Subcutaneous preadipocyte (primary cell): ENCODE data around the gene STXBP5L. TPM values are rescaled to one million over a fixed set of nuclear protein-coding genes. Genes with fewer than 3 reads are reported as not detected.

Experiments
- small RNA-seq: library from RNA; depleted of rRNA; stranded (forward); fragments of <200 nt; gene quantifications from one replicate; pipeline ENCODE3, GENCODE V24; 2012
- total RNA-seq: library from RNA; depleted of rRNA; stranded (reverse); fragments of >200 nt; gene quantifications from 2 replicates; pipeline ENCODE4 v1.2.3, GENCODE V29; 2012

Gene STXBP5L
- not detected in 2 replicates for total RNA-seq

GRCh38 chr3:120908030-120908794 lies at the start of gene STXBP5L:
Gene STXBP5L, plus strand, starts transcription at chr3:120908205. Its CDS starts 1,374 bp downstream, at chr3:120909579.

Small RNA genes lying within 50 kb of the gene (small RNA-seq; reads per million reads assigned to genes)
- not detected for gene MIR5682

Other genes starting within 250 kb of the STXBP5L start
- 0.20 TPM in 1 of 2 replicates, not detected in the other for gene HGD, start 226.0 kb upstream of the STXBP5L start, total RNA-seq
- 12.5 and 14.7 TPM in 2 replicates for gene RABL3, start 165.7 kb upstream of the STXBP5L start, total RNA-seq
- gene GTF2E1, start 165.5 kb upstream of the STXBP5L start, total RNA-seq: 10.3 and 11.9 TPM in 2 replicates